Bronchial epithelial cell (primary cell): Measurements from ENCODE around the gene MYORG. TPM values are rescaled to one million over a fixed set of nuclear protein-coding genes. Genes with fewer than 3 reads are reported as not detected.
"Not testable (repeated sequence)": the region's sequence is repeated elsewhere in the genome, so short reads cannot be mapped to it uniquely, and the experiment has no call there.

Experiments
- DNase-seq: peaks from one replicate; pipeline ENCODE4 v3.0.0-alpha.2; 2010; ENCODE audit warnings: low read depth
- FAIRE-seq: peaks from 2 replicates; lab custom pipeline; 2011; peaks lifted over from hg19 to GRCh38; lab: Jason Lieb, UNC
- H3K27me3 ChIP-seq: 2 replicates; pipeline ENCODE4 v1.5.1; 2011; ENCODE audit warnings: low read length; ENCODE audit not compliant: control insufficient read depth, insufficient read depth
- H3K36me3 ChIP-seq: 2 replicates; pipeline ENCODE4 v1.5.1; 2011; ENCODE audit warnings: low read length; ENCODE audit not compliant: control insufficient read depth, insufficient read depth
- H3K4me3 ChIP-seq: 2 replicates; pipeline ENCODE4 v1.5.1; 2011; ENCODE audit warnings: mild to moderate bottlenecking, low read depth, low read length, control low read depth
- CTCF ChIP-seq: IDR thresholded peaks from 2 replicates; pipeline ENCODE4 v1.5.1; 2011; ENCODE audit warnings: mild to moderate bottlenecking, moderate library complexity, low read length, control low read depth, inconsistent platforms; ENCODE audit not compliant: insufficient read depth, severe bottlenecking
- total RNA-seq: library from RNA; depleted of rRNA; stranded (reverse); fragments of >200 nt; gene quantifications from 2 replicates; pipeline ENCODE4 v1.2.1, GENCODE V29; 2014

MYORG gene
- total RNA-seq, 1 donor from 2014 or later: 2.1 TPM

- DNase-seq (no peak), FAIRE-seq (no peak)
- peaks cover 23% of the 10 kb centered on the region for H3K36me3 ChIP-seq
- H3K27me3 ChIP-seq: no peaks in the 10 kb centered on the region
- H3K4me3 ChIP-seq: no peak overlapping the region
- TF ChIP-seq CTCF: no peak
These were observed 5.5 kb downstream of the MYORG start for GRCh38 chr9:34370970-34371880.

- H3K4me3 ChIP-seq: no peak overlapping the region
- no peak for FAIRE-seq
- TF ChIP-seq CTCF: no peak
- no peak for DNase-seq
- H3K27me3 ChIP-seq: no peaks in the 10 kb centered on the region
- peaks cover 23% of the 10 kb centered on the region for H3K36me3 ChIP-seq
These were observed 6.2 kb downstream of the MYORG start for GRCh38 chr9:34370335-34370969.

- TF ChIP-seq CTCF: no peak
- no peak overlapping the region for H3K4me3 ChIP-seq
- peaks cover 23% of the 10 kb centered on the region for H3K36me3 ChIP-seq
- FAIRE-seq (no peak), DNase-seq (no peak)
- no peaks in the 10 kb centered on the region for H3K27me3 ChIP-seq
These were observed 7.1 kb downstream of the MYORG start for GRCh38 chr9:34369636-34370035.

- not testable (repeated sequence) for FAIRE-seq, DNase-seq, H3K27me3 ChIP-seq, H3K4me3 ChIP-seq
- H3K36me3 ChIP-seq: peaks cover 22% of the 10 kb centered on the region
These were observed 7.9 kb downstream of the MYORG start for GRCh38 chr9:34368796-34369195.

- not testable (repeated sequence) for H3K4me3 ChIP-seq, DNase-seq, H3K27me3 ChIP-seq
- H3K36me3 ChIP-seq: peaks cover 19% of the 10 kb centered on the region
- FAIRE-seq: peak; percentile 23
These were observed 8.8 kb downstream of the MYORG start for GRCh38 chr9:34367751-34368410.

GRCh38 chr9:34366365-34366764 lies 10.3 kb downstream of the MYORG start:
- H3K27me3 ChIP-seq: no peaks in the 10 kb centered on the region
- H3K4me3 ChIP-seq: no peak overlapping the region
- no peak for TF ChIP-seq CTCF
- DNase-seq (no peak), FAIRE-seq (no peak)
- peaks cover 9% of the 10 kb centered on the region for H3K36me3 ChIP-seq
